ENCODE data around the gene EMX1. TPM values are rescaled to one million over a fixed set of nuclear protein-coding genes. Genes with fewer than 3 reads are reported as not detected.

Gene EMX1
- polyA plus RNA-seq, 1 donor from 2014 or later, result 0.33 TPM

DNA sequence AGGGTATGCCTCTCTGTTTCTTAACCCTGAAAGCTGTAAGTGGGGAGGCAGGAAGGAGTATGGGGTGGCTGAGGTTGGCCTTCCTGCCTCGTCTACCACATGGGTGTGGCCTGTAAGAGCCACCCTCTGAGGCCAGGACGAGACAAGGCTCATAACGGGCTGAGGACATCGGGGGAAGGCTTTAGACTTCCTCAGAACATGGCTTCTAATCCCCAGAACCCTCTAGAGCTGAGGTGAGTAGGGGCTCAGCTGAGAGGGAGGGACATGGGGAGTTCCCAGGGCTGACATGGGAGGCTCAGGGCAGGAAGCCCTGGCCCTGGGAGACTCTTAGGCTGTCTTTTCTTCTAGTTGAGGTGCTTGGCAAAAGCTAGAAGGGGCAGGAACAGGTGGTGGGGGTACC, 36.7 kb downstream of the EMX1 start:
- H3K79me2 ChIP-seq (replicated peaks; ENCODE audit: insufficient read depth, low read length), result no peaks in the 10 kb centered on the region
- H3K9ac ChIP-seq (ENCODE audit: low read length), result no peak overlapping the region
- TF ChIP-seq, protein P1, sequence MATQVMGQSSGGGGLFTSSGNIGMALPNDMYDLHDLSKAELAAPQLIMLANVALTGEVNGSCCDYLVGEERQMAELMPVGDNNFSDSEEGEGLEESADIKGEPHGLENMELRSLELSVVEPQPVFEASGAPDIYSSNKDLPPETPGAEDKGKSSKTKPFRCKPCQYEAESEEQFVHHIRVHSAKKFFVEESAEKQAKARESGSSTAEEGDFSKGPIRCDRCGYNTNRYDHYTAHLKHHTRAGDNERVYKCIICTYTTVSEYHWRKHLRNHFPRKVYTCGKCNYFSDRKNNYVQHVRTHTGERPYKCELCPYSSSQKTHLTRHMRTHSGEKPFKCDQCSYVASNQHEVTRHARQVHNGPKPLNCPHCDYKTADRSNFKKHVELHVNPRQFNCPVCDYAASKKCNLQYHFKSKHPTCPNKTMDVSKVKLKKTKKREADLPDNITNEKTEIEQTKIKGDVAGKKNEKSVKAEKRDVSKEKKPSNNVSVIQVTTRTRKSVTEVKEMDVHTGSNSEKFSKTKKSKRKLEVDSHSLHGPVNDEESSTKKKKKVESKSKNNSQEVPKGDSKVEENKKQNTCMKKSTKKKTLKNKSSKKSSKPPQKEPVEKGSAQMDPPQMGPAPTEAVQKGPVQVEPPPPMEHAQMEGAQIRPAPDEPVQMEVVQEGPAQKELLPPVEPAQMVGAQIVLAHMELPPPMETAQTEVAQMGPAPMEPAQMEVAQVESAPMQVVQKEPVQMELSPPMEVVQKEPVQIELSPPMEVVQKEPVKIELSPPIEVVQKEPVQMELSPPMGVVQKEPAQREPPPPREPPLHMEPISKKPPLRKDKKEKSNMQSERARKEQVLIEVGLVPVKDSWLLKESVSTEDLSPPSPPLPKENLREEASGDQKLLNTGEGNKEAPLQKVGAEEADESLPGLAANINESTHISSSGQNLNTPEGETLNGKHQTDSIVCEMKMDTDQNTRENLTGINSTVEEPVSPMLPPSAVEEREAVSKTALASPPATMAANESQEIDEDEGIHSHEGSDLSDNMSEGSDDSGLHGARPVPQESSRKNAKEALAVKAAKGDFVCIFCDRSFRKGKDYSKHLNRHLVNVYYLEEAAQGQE (IDR thresholded peaks at IDR 0.05; ENCODE audit: borderline replicate concordance), result no peak
- TF ChIP-seq EZH2 (IDR thresholded peaks at IDR 0.05; ENCODE audit: borderline replicate concordance, insufficient read depth, low read length, poor library complexity, severe bottlenecking) (no peak), RAD21 (conservative IDR thresholded peaks at IDR 0.05) (no peak), SMC3 (conservative IDR thresholded peaks at IDR 0.05; ENCODE audit: poor library complexity) (no peak), POLR2AphosphoS5 (IDR thresholded peaks at IDR 0.05) (no peak), EP300 (conservative IDR thresholded peaks at IDR 0.05; ENCODE audit: poor library complexity, severe bottlenecking) (no peak), MXI1 (conservative IDR thresholded peaks at IDR 0.05; ENCODE audit: poor library complexity, severe bottlenecking) (no peak)
- TF ChIP-seq, protein P2, sequence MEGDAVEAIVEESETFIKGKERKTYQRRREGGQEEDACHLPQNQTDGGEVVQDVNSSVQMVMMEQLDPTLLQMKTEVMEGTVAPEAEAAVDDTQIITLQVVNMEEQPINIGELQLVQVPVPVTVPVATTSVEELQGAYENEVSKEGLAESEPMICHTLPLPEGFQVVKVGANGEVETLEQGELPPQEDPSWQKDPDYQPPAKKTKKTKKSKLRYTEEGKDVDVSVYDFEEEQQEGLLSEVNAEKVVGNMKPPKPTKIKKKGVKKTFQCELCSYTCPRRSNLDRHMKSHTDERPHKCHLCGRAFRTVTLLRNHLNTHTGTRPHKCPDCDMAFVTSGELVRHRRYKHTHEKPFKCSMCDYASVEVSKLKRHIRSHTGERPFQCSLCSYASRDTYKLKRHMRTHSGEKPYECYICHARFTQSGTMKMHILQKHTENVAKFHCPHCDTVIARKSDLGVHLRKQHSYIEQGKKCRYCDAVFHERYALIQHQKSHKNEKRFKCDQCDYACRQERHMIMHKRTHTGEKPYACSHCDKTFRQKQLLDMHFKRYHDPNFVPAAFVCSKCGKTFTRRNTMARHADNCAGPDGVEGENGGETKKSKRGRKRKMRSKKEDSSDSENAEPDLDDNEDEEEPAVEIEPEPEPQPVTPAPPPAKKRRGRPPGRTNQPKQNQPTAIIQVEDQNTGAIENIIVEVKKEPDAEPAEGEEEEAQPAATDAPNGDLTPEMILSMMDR (IDR thresholded peaks at IDR 0.05; ENCODE audit: poor library complexity, severe bottlenecking), result no peak
- no peaks in the 10 kb centered on the region for H3K36me3 ChIP-seq (ENCODE audit: insufficient read depth, low read length)
- no peak overlapping the region for H3K4me3 ChIP-seq (ENCODE audit: low read length)
- H3K27me3 ChIP-seq (ENCODE audit: insufficient read depth, low read depth, low read length), result no peaks in the 10 kb centered on the region
- H4K20me1 ChIP-seq (ENCODE audit: insufficient read depth), result no peaks in the 10 kb centered on the region
- H3F3A ChIP-seq (ENCODE audit: insufficient read depth, low read length, poor library complexity, severe bottlenecking), result no peaks in the 10 kb centered on the region
- H3K4me2 ChIP-seq (ENCODE audit: low read length), result no peak overlapping the region
- no peak overlapping the region for H3K27ac ChIP-seq (ENCODE audit: low read length)
- H3K9me2 ChIP-seq (ENCODE audit: insufficient read depth, low read length), result no peaks in the 10 kb centered on the region
- H2AFZ ChIP-seq (ENCODE audit: low read depth, low read length), result no peak overlapping the region
- no peaks in the 10 kb centered on the region for H3K9me3 ChIP-seq (ENCODE audit: low read length)

DNA sequence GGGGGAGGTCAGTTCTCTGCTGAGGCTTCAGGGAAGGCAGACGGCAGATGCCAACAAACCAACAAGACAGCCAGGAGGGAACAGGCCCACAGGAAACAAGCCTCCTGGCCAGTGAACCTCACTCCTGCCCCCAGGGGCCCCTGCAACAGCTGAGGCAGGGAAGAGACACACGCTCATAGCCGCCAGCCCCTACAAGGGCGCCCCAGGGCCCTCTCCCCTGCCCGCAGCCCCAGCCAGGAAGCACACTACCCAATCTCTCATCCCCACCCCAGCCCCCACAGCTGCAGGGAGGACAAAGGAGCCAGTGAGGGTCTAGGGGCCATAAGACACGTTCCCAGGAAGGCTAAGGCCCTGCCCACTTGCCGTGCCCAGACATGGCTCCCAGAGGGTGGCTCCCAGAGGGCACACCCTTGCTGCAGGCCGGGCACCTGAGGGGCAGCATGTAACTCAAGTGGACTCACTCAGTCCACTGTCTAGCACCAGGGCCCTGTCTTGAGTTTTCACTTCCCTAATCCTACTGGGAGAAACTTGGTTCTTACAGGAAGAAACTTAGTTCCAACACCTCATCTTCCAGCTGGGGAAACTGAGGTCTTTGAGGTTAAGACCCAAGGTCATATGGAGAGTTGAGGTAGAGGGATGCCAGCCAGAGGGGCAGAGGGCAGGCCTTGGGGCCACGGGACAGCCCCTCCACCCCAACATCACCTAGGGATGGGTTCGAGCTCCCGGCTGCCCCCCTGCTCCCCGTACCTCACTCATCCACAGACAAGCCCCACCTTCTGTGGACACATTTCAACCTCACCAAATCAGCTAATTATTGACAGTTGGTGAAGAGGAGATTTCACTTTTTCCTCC, 37.3 kb downstream of the EMX1 start:
- no peaks in the 10 kb centered on the region for H3K36me3 ChIP-seq (ENCODE audit: insufficient read depth, low read length)
- no peaks in the 10 kb centered on the region for H3K9me2 ChIP-seq (ENCODE audit: insufficient read depth, low read length)
- TF ChIP-seq EP300 (conservative IDR thresholded peaks at IDR 0.05; ENCODE audit: poor library complexity, severe bottlenecking), result no peak
- no peak for TF ChIP-seq POLR2AphosphoS5 (IDR thresholded peaks at IDR 0.05)
- TF ChIP-seq, protein P2 (IDR thresholded peaks at IDR 0.05; ENCODE audit: poor library complexity, severe bottlenecking), result no peak
- TF ChIP-seq TAF1 (IDR thresholded peaks at IDR 0.05; ENCODE audit: low read depth), result no peak
- TF ChIP-seq RAD21 (conservative IDR thresholded peaks at IDR 0.05), result no peak
- TF ChIP-seq, protein P1 (IDR thresholded peaks at IDR 0.05; ENCODE audit: borderline replicate concordance), result no peak
- TF ChIP-seq MXI1 (conservative IDR thresholded peaks at IDR 0.05; ENCODE audit: poor library complexity, severe bottlenecking), result no peak
- TF ChIP-seq SMC3 (conservative IDR thresholded peaks at IDR 0.05; ENCODE audit: poor library complexity), result no peak
- no peak for TF ChIP-seq EZH2 (IDR thresholded peaks at IDR 0.05; ENCODE audit: borderline replicate concordance, insufficient read depth, low read length, poor library complexity, severe bottlenecking)
- peak overlapping the region; percentile 25 for H3K4me3 ChIP-seq (ENCODE audit: low read length)
- H3K27ac ChIP-seq (ENCODE audit: low read length), result no peak overlapping the region
- peak overlapping the region; percentile 27 for H2AFZ ChIP-seq (ENCODE audit: low read depth, low read length)
- no peaks in the 10 kb centered on the region for H4K20me1 ChIP-seq (ENCODE audit: insufficient read depth)
- H3K79me2 ChIP-seq (replicated peaks; ENCODE audit: insufficient read depth, low read length), result no peaks in the 10 kb centered on the region
- no peaks in the 10 kb centered on the region for H3K9me3 ChIP-seq (ENCODE audit: low read length)
- no peak overlapping the region for H3K4me2 ChIP-seq (ENCODE audit: low read length)
- no peaks in the 10 kb centered on the region for H3K27me3 ChIP-seq (ENCODE audit: insufficient read depth, low read depth, low read length)
- peak overlapping the region; percentile 38 for H3K9ac ChIP-seq (ENCODE audit: low read length)
- H3F3A ChIP-seq (ENCODE audit: insufficient read depth, low read length, poor library complexity, severe bottlenecking), result no peaks in the 10 kb centered on the region

Measured in neural cell (in vitro differentiated cells).